GM12874 (cell line): ENCODE results near the gene MANBA.
A peak's percentile ranks its signal among the peaks of the same experiment; 100 is the strongest.

Experiments used
- TF ChIP-seq, protein P1 (sequence below): IDR thresholded peaks from 2 replicates; pipeline ENCODE4 v1.5.1; 2011; ENCODE audit warnings: low read depth, mild to moderate bottlenecking, control low read depth, low read length, moderate library complexity; ENCODE audit not compliant: insufficient read depth

Gene MANBA

DNA sequence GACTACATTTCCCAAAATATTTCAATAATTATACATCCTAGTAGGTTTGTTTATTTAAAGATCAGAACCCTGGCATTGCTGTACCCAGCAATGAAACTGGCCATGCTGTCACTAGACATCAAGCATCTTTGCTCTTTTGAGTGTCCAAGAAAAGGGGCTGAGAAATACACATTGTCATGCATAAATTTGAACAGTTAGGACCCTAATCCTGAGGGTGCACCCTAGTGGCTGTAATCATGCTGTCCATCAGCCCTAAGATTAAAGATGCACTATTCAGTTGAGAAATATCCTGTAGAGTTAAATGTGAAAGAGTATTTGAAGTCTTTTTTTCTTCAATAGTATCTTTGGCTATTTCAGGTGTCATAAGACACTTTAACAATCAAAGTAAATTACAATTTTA, 150.8 kb downstream of the MANBA start:
- TF ChIP-seq, protein P1, sequence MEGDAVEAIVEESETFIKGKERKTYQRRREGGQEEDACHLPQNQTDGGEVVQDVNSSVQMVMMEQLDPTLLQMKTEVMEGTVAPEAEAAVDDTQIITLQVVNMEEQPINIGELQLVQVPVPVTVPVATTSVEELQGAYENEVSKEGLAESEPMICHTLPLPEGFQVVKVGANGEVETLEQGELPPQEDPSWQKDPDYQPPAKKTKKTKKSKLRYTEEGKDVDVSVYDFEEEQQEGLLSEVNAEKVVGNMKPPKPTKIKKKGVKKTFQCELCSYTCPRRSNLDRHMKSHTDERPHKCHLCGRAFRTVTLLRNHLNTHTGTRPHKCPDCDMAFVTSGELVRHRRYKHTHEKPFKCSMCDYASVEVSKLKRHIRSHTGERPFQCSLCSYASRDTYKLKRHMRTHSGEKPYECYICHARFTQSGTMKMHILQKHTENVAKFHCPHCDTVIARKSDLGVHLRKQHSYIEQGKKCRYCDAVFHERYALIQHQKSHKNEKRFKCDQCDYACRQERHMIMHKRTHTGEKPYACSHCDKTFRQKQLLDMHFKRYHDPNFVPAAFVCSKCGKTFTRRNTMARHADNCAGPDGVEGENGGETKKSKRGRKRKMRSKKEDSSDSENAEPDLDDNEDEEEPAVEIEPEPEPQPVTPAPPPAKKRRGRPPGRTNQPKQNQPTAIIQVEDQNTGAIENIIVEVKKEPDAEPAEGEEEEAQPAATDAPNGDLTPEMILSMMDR = peak; percentile 29; the same call in 1 of the 2 replicates

DNA sequence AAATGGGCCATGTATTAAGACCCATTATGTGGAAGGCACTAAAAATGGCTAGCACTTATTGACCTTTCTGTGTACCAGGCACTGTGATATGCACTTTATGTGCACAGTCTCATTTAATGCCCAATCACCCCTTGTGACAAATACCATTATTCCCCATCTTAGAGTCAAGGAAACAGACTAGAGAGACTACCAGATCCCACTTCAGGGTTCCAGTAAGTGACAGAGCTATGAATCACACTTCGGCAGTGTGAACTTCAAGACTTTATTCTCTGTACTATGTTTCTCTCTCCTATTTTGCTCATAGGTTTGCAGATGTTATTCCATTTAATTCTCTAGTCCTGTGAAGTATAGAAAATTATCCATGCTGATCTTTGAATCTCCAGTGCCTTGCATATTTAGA, 152.6 kb downstream of the MANBA start:
- TF ChIP-seq, protein P1 = no peak

DNA sequence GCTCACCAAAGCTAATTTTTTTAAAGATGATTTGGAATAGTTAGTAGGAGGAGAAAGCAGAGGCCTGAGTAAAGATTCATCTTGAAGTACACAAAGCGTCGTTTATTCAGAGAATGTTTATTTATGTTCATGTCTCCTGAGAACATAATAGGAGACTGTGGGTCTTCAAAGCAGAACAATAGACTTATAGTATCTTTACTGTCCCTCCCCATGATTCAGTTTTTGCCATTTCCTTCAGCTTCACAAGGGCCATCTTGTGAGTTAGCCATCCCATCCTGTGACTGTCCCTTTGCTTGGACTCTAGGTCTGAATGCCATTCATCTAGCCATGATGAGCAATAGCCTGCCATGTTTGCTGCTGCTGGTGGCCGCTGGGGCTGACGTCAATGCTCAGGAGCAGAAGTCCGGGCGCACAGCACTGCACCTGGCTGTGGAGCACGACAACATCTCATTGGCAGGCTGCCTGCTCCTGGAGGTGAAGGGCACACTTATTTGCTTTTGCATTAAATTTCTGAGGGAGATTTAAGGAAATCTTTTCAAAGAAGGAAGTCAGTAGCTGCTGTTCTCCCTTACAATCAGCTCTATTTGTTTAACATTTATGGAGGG, 153.8 kb downstream of the MANBA start:
- TF ChIP-seq, protein P1 = no peak

DNA sequence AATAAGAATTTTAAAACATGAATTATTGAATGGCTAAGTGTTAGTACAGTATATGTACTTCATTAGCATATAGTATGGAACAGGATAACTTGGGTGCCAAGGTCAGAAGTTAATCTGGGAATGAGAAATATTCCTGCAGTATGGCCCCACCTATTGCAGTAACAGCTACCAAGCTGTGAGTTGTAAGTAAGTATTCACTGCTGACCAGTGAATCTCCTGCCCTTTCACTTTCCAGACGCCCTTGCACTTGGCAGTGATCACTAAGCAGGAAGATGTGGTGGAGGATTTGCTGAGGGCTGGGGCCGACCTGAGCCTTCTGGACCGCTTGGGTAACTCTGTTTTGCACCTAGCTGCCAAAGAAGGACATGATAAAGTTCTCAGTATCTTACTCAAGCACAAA, 154.5 kb downstream of the MANBA start:
- TF ChIP-seq, protein P1 = no peak

DNA sequence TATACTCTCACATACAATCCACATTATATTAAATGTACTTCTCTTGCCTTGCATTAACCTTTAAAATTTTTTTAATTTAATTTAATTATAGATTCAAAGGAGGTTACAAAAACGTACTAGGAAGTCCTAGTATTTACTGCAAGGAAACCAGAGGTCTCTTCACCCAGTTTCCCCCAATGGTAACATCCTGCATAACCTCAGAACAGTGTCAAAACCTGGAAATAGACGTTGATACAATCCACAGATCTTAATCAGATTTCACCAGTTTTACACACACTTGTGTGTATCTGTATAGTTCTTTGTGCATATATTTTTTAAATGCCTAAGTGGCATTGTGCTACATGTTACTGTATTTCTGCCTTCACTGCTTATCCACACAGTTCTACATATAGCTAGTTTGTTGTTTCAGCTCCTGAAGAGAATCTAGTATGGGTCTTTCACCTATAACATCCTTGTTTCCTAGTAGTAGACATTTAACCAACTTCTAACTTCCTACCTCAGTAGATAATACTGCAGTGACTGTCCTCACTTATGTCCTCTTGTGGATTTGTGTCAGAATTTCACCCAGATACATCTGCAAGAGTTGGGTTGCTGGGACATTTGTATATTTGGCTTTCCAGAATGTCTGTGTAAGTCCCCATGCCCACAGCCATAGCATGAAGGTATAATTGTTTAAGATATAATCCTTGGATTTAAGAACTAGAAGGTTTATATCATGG, 156.4 kb downstream of the MANBA start:
- TF ChIP-seq, protein P1 = no peak

DNA sequence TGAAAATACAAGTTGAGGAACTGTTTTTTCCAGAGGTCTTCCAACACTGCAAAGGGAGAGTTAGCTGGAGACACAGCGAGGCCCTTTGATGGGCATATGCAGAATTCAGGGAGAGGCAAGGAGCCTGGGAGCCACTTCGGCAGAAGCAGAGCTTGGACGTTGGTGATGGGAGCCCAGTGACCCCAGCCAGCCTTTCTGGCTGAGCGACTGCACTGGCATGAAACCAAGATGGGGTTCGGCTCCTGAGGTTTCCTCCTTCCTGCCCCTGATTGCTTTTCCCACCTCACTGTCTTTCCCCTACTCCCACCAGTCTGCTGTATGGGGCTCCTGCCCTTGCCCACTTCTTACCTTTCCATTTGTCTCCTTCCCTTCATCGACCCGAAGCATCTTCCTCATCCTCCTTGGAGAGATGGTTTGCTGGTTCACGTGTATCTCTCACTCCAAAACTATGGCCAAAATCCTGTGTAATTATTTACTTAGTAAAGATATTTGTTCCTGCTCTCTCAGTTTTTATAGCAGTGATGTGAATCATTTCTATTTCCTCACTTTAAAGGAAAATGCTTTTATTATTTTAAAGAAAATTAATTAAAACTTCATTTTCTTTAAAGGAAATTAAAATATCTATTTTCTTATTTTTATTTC, 159.1 kb downstream of the MANBA start:
- TF ChIP-seq, protein P1 = no peak

DNA sequence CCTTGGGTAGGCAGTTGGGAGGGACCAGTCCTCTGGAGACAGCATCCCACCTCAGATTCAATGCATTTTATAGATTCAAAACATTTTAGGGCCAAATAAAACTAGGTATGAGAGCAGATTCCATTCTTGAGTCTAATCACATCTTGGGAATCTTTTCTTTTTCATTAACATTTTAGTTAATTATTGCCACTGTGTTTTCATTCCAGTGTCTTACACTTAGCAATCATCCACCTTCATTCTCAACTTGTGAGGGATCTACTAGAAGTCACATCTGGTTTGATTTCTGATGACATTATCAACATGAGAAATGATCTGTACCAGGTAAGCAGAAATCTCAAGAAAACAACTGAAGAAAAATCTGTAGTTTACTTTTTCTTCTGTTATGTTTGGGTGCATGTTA, 160.1 kb downstream of the MANBA start:
- TF ChIP-seq, protein P1 = no peak
